COLO829 (cell line): Measurements from ENCODE around the gene CSNK2A1.

Experiments
- DNase-seq: peaks from one replicate; pipeline ENCODE4 v3.0.0; 2012; ENCODE audit warnings: low spot score

CSNK2A1 gene

DNA sequence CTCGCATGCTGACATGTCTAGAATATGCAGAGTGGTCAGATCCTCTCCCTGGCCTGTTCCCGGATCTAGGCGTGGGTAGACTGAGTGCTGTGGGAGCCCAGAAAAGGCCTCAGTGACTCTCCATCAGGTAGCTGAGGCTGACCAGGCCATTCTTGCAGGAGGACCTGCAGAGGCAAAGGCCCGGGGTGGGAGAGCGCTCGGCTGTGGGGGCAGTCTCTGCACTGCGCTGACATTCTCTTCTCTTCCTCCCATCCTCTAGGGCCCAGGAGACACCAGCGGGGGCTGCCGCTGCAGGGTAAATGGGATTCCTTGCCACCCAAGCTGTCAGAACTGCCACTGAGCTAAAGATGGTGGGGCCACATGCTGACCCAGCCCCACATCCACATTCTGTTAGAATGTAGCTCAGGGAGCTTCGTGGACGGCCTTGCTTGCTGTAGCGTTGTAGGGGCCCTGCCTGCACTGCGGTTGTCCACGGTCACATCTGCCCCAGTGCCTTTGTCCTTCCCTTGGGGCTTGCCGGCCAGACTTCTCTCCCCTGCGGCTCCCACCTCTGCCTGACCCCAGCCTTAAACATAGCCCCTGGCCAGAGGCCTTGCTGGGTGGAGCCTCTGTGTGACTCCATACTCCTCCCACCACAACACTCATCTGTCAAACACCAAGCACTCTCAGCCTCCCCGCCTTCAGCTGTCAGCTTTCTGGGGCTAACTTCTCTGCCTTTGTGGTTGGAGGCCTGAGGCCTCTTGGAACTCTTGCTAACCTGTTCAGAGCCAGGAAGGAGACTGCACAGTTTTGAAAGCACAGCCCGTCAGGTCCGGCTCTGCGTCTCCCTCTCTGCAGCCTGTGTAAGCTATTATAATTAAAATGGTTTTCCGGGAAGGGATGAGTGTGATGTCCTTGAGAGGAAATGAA lies 113.2 kb downstream of the CSNK2A1 start:
- DNase-seq = no peak

DNA sequence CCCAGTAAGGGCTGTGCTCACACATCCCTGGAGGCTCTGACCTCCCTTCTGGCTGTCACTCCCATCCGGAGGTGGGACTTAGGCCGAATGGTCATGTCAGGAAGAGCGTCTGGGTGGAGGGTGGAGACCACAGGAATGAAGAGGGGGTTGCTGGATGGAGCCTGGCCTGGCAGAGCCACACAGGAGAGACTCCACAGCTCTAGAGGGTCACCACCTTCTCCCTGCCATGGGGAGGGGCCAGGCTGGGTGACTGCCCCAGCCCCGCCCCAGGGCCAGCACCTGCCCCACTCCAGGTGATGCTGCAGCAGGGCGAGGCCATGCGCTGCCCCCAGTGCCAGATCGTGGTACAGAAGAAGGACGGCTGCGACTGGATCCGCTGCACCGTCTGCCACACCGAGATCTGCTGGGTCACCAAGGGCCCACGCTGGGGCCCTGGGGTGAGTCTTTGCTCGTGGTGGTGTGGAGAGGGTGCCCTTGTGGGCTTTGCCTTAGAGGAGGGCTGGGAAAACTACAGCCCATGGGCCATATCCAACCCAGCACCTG lies 114.9 kb downstream of the CSNK2A1 start:
- no peak for DNase-seq

DNA sequence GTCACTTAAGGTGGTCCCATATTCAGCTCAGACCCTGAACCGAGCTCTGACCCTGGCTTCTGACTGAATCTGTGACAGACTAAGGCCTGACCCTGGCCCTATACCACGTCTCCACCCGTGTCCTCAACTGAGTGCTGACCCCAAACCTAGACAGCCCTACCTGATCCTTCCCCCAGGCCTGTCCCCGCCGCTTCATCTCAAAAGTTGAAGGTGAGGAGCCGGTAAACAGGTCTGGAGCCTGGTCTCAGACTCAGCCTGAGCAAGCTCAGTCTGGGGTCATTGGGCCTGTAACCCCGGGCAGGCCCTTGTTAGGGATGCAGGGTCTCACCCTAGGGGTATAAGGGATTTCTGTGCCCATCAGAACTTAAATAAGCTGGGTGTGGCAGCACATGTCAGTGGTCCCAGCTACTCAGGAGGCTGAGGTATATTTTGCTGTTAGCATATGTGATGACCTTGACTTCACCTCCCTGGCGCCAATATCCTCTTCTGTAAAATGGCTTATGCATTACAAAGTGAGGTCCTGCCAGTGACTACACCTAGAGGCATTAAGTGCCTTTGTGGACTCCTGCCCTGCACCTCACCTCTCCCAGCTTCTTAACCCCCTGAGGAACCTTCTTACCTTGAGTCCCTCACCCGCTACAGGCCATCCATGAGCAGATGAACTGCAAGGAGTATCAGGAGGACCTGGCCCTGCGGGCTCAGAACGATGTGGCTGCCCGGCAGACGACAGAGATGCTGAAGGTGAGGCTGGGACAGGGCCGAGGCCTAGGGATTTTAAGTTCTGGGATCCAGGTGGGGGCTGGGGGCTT lies 115.5 kb downstream of the CSNK2A1 start:
- no peak for DNase-seq

DNA sequence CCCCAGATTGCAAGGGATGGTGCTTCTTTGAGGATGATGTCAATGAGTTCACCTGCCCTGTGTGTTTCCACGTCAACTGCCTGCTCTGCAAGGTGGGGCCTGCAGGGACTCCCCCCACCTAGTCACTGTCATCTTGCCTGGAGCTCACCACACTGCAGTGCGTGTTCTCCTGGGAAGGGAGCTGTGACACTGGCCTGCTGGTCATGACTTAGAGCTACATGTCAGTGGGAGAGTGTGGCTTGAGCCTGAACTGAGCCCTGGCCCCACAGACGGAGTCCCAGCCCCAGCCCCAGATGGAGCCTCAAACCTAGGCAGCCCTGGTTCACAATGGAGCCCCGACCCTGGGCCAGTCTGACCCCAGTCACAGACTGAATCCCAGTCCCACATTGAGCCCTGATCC lies 116.2 kb downstream of the CSNK2A1 start:
- no peak for DNase-seq

DNA sequence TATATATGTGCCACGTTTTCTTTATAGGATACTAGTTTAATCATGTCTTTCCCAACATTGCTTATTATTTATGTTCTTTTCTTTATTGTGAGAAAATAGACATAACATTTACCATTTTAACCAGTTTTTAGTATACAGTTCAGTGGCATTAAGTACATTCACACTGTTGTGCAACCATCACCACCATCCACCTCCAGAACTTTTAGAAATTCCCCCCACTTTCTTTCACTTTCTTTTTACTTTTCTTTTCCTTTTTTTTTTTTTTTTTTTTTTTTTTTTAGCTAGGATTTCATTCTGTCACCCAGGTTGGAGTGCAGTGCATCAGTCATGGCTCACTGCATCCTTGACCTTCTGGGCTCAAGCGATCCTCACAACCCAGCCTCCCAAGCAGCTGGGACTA lies 117.0 kb downstream of the CSNK2A1 start:
- DNase-seq = no peak
